Activated CD4-positive, alpha-beta T cell treated with anti-CD3 and anti-CD28 coated beads, Interleukin-2, amount 50 U/mL, for 4 hours (primary cell): ENCODE results near the gene CFAP61.

Source experiments
- DNase-seq, 2 experiments: peaks; one replicate each; pipeline ENCODE4 v3.0.0-alpha.2; 2020

Gene CFAP61

DNA sequence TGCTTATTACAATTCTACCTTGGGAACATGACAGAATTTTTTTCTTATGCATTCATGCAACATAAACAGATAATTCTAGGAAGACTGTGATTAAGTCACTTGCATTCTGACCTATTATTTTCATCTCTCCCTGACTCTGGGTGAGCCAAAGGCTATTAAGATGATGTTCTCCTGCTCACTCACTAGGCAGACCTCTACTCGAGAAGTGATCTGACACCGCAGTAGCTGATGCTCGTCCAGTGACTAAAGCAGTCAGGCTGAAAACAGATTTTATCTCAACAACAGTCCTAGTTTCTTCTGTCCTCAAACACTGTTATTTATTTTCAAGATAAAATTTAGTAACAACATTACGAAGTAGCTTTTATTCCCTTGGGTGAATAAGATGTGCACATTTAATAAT, 17.8 kb upstream of the CFAP61 start:
- DNase-seq: no peak

DNA sequence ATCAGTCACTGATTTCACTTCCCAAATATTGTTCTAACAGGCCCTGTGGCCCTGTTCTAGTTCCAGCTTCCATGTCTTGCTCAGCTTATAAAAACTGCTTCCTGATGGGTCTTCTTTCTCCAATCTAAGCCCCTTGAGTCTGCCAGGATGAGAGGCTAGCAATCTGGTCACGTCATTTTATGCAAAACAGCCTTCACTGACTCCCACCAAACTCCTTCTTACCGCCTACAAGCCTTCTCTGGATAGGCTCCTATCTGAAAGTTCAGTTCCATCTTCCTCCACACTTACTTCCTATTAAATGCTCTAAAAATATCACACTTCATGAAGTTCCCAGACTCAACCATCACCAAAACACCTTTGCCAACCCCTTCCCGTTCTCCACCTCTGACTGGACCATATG, 15.6 kb upstream of the CFAP61 start:
- DNase-seq: no peak

DNA sequence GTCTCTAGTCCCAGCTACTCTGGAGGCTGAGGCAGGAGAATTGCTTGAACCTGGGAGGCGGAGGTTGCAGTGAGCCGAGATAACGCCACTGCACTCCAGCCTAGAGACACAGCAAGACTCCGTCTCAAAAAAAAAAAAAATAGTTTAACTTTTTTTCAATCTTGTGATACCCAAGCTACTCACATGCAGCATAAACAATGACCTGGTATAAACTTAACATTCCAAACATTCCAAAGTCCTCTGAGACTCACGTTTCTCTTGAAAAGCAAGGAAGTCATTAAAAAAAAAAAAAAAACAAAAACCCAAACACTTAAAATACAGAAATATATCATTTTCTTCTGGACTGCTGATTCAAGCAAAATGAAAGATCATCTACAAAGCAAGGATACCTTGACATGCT, 14.4 kb upstream of the CFAP61 start:
- DNase-seq: no peak

DNA sequence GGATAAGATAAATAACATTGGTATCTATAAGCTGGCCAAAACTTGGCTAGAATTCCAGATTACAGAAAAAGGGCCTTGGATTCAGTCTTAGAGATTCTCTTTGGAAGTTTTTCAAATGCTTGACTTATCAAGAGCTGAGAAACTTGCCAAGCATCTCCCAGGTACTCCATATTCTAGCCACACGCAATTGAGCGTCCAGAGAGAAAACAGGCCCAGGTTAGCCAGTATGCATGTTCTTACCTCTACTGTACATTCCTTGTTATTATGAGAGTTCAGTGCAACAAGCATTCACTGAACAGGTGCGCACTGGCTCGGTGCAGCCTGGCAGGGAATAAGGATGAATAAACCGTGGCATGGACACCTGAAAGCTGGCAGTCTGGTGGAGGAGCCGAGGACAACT, 13.7 kb upstream of the CFAP61 start:
- DNase-seq: no peak

DNA sequence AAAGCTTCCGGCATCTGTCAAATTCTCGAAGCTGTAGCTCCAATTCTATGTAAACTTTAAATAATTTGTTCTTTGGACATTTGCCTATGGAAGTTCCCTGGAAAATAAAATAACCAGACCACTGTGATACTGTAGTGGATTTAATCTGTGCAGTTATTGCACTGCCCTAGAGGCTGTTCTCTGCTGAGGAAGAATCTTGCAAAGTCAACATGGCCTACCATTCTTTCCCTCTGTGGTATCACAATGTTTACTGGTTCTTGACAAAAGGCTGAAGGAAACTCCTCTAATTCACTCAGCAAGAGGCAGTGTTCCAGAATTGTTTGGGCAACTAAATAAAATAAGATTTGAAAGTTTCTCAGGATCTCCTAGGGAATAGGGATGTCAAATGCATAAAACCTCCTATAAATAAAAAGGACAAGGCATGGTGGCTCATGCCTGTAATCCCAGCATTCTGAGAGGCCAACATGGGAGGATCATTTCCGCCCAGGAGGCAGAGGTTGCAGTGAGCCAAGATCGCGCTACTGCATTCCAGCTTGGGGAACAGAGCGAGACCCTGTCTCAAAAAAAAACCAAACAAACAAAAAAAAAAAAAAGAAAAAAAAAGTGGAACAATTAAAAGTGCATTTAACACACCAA, 12.5 kb upstream of the CFAP61 start:
- no peak for DNase-seq

DNA sequence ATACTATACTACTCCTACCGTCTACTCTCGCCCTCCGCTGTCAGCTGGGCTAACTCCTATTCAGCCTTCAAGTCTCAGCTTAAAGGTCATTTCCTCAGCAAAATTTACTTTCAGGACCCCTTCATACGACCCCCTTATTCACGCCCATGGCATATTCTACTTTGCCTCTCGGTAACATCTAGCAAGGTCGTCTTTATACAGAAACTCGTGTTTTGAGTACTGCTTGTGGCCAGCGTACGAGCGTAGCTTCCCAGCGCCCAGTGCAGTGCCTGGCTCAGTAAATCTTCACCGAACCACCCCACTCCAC, 612 bp upstream of the CFAP61 start:
- no peak for DNase-seq

DNA sequence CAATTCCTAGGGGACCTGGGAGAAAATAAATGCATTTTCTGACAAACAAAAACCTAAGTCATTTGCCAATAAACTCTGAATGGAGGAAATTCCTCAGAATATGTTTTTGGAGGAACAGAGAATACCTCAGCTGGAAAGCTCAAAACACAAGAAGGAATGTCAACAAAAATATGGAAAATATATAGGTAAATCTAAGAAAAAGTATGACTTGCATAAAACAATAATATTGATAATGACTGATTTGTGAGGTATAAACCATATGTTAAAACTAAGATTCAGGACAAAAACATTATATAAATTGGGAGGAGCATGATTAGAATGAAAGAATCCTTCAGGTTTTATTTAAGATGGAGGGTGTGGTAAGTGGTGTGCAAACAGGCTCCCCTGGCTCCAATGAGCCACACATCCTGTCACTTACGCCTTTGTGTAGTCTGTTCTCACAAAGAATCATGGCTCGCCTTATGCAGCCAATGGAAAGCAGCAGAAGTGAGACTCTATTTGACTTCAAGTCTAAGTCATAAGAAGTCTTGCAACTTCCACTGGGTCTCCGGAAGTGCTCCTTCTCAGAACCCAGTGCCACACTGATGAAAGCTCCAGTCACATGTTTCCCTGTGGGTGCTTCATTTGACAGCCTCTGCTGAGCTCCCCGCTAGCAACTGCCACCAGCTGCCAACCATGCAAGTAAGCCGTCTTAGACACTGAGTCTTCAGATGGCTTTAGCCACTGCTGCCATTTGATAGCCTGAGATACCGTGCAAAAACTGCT, 8.1 kb downstream of the CFAP61 start:
- DNase-seq: no peak

DNA sequence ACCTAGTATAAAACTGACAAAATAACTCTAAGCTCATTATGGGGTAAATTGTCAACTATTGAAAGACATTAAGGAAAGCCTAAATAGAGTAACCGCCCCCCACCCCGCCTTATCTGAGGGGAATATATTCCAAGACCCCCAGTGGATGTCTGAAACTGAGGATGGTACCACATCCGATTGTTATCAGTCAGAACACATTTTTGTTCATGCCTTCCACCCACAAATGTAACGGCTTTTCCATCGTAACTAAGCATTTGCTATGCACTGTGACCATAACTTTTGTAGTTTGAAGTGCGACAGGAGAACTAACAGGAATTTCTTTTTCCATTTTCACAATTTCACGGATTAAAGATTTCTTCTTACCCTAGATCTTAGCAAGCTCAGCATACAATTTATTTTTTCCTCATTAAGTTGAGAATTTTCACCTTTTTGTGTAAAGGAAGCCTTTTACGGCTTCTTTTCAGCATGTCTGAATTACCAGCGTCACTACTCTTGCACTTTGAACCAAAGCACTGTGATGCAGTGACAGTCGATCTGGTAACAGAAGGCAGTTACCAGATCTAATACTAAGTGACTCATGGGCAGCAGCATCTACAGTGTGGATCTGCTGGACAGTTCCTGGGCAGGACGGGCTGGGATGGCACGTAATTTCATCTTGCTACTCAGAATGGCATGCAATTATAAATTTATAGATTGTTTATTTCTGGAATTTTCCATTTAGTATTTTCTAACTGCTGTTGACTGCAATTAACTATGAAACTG, 11.8 kb downstream of the CFAP61 start:
- DNase-seq: no peak

DNA sequence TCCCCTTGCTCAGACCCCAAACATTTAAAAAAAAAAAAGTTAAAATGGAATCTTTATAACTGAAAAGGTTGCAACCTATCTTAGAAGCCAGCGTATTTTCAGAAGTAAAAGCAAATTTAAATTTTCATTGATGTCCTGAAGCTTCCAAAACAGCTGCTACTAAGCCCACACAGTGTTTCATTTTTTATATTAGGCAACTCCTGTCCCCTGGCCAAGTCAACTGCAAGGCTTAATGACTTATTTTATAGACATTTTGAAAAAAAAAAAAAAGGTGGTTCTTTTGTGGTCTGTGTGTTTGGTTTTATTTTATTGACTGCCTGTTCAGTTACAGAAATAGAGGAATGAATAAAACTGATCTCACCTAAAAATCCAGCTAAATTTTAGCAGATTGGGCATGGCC, 13.0 kb downstream of the CFAP61 start:
- no peak for DNase-seq

DNA sequence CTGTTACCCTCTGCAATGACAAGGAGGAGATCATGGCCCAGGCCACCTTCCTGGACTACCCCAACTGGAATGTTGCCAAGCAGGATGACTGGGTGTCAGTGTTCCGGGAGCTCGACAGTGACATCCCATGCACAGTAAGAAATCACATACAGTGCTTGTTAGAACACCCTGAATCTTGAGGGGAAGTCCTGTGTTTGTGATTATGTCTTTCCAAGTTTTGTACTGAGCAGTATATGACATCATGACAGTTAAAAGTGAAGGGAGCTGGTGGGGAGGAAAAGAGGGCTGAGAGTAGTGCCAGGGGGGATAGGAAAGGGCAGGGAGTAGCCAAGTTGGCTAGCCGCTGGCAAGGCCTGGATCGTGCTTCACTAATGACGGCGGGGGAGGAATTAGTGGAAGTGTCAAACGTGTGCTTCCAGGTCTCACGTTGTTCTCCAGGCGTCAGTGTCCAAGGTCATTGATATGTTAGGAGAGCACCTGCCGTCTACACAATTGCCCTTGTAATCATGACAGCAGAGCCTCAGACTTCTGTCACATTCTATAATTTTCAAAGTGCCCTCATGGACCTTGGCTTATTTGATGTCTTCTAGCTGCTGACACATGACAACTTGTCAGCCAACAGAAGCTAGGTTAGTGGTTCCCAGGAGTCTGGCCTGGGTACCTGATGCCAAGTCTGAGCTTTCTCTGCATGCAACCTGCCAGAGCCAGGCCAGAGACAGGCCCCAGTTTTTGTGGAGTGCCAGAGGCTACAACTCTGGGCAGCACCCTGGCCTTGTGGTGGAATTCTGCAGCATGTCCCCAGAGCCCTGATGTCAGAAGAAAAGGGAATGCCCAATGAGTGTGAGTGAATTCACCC, 18.8 kb downstream of the CFAP61 start:
- DNase-seq: no peak

DNA sequence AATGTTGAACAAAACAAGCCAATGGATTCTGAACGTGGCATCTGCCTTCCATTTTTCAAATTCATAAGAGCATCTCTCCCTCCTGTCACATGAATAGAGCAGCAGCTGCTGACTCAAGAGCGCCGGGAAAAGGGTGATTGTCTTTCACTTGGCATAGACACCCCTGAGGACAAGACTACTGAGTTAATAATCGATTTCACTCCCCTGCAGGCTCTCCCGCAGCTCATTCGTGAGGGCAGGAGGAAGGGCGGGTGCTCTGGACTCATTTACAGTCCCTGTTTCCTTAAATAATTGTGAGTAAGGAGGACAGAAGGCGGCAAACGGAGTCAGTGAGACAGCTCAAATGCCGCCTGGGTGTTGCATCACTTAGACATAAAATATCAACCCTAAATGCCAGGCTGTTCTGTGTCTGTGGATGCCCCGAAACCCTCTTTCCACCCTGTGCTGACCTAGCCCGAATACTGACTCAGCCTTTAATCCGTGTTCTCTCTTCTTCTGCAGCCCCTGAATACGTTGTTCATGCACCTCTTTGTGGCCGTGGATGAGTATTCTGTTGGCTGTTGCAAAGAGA, 21.6 kb downstream of the CFAP61 start:
- DNase-seq: no peak

DNA sequence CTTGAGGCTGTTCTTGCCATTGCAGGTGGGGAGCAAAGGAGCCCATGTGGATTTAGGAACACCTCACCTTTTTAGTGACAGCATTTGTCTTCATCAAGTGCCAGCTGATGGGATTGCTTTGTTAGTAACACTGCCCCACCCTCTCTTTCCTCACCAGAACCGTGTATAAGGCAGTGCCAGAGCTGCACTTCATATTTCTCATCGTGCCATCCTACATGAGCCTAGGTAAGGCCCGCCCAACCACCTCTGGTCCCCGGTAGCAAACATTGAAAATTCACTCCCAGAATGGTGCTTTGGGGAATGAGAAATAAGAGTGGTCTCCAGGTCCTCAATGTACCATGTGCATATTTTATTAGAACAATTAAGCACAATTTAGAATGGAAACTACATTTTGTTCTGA, 22.7 kb downstream of the CFAP61 start:
- DNase-seq: no peak

DNA sequence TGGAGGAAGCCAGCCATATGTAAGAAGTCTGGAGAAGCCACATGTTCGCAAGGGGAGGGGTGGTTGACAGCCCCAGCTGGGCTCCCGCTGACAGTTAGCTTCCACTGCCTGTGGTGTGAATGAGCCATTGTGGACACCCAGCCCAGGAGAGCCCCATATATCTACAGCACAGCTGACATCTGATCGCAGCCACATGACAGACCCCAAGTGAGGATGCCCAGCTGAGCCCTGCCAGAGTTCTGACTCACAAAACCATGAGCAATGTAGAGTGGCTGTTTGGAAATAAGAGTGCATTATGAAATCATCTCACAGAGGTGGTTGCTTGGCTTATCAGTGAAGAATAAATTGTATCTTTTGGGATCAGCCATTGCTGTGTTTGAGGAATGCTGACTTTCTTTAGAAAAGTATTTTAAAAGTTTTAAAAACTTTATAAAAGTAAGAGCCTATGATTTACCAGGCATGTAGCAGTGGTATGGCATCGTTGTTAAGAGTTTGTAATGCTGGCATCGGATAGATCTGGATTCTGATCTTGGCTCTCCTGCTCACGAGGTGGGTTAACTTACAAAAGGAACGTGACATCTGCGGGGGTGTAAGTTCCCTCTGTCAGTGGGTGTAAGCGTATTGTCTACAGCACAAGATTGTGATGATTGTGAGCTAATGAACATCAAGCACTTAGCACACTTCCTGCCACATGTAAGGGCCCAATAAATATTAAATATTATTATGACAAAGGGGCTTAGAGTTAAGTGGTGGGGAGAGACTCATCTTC, 24.1 kb downstream of the CFAP61 start:
- no peak for DNase-seq

DNA sequence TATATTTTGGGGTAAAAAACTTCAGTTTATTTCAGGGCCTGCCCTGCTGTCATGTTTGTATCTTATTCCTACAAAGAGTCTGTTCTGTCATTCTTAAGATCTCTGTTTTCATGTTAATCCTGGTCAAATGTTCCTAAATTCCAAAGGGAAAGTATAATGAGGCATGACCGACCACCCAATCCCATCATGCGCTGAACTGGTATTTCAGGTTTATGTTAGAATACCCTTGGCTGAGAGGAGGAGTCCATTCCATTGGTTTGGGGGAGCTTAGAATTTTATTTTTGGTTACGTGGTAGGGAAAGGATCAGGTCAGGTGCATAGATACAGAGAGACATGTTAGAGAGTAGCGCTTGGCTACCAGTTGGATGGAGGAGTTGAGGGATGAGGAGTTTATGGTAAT, 25.7 kb downstream of the CFAP61 start:
- no peak for DNase-seq

DNA sequence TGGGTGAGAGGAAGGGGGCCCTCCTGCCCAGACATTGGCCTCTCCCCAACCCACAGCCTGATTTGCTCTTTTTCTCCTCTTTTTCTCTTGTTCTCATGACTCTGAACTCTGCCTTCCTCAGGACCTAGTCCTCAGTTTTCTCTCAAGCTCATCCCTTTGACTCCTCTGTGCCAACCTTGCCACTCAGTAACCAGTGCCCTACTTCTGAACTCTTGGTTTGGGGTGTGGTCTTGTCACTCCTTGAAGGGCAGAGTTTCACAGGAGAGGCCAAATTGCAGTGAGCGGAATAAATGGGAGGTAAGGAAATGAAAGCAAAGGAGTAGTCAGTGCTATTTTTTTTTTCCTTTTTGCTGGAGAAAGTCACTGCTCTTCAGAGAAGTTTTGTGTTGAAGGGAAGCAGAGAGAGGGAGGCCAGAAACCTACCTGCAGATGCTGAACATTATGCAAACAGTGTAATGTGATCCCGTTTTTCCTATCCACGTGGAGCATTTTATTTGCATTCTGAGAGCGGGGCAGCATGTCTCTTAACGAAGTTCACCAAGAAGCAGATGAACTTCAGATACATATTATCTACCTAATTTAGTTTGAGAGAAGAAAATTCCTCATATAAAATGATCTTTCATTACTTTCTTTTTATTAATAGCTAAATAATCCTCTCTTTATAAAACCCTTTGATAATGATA, 26.9 kb downstream of the CFAP61 start:
- no peak for DNase-seq

DNA sequence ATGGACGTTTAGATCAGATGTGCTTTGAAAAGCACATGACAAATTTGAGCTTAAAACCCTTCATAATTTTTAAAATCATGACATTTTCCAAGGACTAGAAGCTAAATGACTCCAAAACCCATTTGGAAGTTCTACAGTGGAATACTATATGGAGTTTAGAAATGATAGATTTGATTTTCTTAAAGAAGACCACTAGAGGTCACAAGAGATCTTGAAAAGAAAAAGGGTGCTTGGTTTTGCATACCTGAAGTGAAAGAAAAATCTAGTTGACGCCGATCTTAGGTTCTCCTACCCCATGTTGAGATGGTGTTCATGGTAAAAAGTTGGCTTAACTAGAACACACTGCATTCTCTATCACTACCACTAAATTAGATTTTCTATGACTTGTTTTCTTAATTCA, 31.5 kb downstream of the CFAP61 start:
- no peak for DNase-seq

DNA sequence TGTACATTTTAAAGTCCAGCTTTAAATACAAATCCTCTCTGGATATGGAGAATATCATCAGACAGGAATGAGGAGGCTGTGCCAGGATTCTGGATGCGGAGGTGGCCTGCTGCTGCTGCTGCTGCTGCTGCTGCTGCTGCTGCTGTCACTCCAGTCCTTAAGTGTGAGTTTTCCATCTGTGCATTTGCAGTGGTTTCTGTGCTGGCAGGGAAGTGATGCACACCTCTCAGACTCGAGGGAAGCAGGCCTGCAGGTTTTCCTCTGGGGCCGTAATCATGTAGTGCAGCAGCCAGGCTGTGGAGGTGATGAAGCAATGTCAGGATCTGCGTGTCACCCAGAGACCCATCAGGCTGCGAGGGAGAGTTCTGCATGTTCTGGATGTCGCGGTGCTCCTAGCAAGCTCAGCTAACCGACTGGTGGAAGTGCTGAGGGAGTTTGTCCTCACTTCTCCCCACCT, 32.0 kb downstream of the CFAP61 start:
- no peak for DNase-seq

DNA sequence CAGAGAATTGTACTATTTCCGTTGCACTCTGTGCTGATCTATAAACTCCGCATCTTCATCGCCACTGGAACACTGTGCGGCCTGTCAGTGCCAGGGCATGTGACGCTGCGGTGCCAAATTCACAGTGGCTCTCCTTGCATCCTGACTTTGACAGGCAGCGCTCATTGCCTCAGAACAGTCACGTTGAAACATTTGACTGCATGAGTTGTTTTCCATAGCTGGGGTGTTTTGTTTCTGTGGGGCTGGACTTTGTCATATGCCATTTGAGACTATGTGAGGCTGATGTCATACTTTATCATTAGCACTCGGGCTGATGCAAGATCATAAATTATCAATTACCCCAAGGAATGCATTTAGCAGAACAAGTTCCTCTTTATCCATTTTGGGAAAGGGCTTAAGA, 32.7 kb downstream of the CFAP61 start:
- DNase-seq: no peak

DNA sequence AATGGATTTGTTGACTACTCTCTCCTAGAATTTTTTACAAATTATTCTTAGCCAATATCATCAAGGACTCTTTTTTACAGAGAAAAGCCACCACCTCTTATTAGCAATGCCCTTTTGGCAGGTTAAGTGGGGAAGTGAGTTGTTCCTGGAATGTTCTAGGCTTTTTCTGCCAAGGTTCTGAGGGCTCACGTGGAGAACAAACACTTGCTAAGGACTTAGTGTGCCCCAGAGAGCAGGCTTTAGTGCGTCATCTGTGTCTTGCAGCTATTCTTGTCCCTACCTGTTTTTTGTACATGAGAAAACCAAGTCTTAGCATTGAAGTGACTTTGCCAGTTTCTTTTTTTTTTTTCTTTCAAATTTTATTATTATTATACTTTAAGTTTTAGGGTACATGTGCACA, 33.5 kb downstream of the CFAP61 start:
- no peak for DNase-seq

DNA sequence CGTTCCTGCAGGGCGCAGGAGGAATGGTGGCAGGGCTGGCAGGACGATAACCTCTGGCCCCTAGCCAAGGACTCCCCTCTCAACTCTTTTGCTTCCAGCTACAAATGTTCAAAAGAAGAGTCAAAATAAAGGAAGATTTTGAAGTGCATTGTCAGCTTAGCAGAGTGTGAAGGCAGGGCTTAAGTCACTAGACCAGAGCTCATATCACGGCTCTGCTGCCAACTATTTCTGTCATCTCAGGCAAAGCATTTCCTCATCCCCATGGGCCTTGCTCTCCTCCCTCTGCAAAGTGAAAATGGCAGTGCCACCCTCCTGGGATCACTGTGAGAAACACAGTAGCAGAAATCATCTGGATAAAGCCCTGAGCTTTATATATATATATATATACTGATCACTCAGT, 36.7 kb downstream of the CFAP61 start:
- no peak for DNase-seq

DNA sequence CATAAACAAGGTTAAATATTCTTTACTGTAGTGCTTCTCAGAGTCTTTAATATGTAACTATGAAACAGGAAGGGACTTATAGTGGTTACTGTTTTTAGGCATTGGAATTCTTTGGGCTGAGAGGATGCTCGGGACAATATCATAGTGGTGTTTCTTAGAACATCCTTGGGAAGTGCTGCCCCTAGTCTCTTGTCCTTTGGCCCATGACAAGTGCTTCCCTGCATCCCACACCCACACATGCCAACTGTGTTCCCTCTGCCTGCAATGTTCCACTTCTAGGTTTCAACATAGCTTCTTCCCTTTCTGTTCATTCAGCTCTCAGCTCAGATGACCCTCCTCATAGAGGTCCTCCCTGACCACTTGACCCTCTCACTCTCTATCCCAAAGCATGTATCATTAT, 37.6 kb downstream of the CFAP61 start:
- no peak for DNase-seq

DNA sequence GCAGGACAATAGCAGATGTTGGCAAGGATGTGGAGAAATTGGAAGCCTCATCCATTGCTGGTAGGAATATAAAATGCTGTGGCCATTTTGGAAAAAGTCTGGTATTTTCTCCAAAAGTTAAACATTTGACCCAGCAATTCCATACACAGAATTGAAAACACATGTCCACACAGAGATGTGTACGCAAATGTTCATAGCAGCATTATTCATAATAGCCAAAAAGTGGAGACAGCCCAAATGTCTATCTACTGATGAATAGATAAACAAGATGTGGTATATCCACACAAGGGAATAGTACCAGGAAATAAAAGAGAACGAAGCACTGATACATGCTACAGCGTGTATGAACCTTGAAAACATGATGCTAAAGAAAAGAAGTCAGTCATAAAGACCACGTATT, 40.5 kb downstream of the CFAP61 start:
- no peak for DNase-seq
